ENCODE data around the gene SERPINB10.

SERPINB10 gene, protein sequence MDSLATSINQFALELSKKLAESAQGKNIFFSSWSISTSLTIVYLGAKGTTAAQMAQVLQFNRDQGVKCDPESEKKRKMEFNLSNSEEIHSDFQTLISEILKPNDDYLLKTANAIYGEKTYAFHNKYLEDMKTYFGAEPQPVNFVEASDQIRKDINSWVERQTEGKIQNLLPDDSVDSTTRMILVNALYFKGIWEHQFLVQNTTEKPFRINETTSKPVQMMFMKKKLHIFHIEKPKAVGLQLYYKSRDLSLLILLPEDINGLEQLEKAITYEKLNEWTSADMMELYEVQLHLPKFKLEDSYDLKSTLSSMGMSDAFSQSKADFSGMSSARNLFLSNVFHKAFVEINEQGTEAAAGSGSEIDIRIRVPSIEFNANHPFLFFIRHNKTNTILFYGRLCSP

DNA sequence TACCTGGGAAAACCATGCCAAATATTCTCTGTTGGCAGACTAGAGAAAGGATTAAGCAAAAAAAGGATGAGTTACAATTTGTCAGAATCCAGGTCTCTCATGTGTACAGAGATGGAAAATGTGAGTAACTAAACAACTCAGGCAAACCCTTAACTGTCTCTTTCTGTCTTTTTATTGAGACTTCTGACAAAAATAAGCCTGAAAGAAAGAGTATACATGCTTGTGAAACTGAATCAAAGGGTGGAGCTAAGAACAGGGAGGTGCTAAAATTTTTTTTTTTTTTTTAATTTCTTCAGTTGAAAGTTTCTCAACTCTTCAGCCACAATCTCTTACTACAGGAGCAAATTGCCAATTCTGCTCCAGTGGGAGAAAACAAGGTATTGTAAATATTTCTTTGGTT lies at the start of gene SERPINB10:
TSS of gene SERPINB10 (plus strand) at position 295 of the 400 bp plus-strand sequence. CDS start 7,553 bp downstream, outside the sequence.
- H3K27ac ChIP-seq (ENCODE audit: extremely low read depth, low read depth, low read length), result no peak within 1 kb of the TSS
- no peaks in the 10 kb centered on the region for H3K36me3 ChIP-seq (ENCODE audit: control insufficient read depth in 2 of 2, insufficient read depth in 1 of 2, low read length in 2 of 2)
- H3K4me1 ChIP-seq (ENCODE audit: control insufficient read depth, insufficient read depth, low read length), result no peaks in the 10 kb centered on the region
- ChIA-PET POLR2A (no interaction called here), CTCF (interaction anchor here (0.7 to 1.1 kb wide), 3 partner anchors 29 to 1489 kb away, joined by 3 to 4 read pairs (median 3); no protein-coding TSS in a partner anchor)
- no peak within 1 kb of the TSS for H3K4me3 ChIP-seq (ENCODE audit: low read depth, low read length)
- no peaks in the 10 kb centered on the region for H3K9me3 ChIP-seq (ENCODE audit: control insufficient read depth, insufficient read depth, low read depth, low read length)
- TF ChIP-seq ZNF23 (tag by site-specific recombination; IDR thresholded peaks at IDR 0.05; ENCODE audit: borderline replicate concordance) (no peak), ZFHX2 (tag by site-specific recombination; conservative IDR thresholded peaks at IDR 0.05) (no peak), ZNF658 (tag by site-specific recombination; IDR thresholded peaks at IDR 0.05) (no peak), ZNF248 (tag by site-specific recombination; IDR thresholded peaks at IDR 0.05) (no peak), EGR2 (tag by site-specific recombination; IDR thresholded peaks at IDR 0.05; ENCODE audit: low read depth) (no peak), ZNF311 (tag by site-specific recombination; IDR thresholded peaks at IDR 0.05; ENCODE audit: borderline replicate concordance) (no peak), YY1 (tag by site-specific recombination; IDR thresholded peaks at IDR 0.05) (no peak), ZNF830 (tag by site-specific recombination; IDR thresholded peaks at IDR 0.05; ENCODE audit: low read depth) (no peak), ZFP69B (tag by site-specific recombination; IDR thresholded peaks at IDR 0.05) (no peak)
- TF ChIP-seq, protein P1, sequence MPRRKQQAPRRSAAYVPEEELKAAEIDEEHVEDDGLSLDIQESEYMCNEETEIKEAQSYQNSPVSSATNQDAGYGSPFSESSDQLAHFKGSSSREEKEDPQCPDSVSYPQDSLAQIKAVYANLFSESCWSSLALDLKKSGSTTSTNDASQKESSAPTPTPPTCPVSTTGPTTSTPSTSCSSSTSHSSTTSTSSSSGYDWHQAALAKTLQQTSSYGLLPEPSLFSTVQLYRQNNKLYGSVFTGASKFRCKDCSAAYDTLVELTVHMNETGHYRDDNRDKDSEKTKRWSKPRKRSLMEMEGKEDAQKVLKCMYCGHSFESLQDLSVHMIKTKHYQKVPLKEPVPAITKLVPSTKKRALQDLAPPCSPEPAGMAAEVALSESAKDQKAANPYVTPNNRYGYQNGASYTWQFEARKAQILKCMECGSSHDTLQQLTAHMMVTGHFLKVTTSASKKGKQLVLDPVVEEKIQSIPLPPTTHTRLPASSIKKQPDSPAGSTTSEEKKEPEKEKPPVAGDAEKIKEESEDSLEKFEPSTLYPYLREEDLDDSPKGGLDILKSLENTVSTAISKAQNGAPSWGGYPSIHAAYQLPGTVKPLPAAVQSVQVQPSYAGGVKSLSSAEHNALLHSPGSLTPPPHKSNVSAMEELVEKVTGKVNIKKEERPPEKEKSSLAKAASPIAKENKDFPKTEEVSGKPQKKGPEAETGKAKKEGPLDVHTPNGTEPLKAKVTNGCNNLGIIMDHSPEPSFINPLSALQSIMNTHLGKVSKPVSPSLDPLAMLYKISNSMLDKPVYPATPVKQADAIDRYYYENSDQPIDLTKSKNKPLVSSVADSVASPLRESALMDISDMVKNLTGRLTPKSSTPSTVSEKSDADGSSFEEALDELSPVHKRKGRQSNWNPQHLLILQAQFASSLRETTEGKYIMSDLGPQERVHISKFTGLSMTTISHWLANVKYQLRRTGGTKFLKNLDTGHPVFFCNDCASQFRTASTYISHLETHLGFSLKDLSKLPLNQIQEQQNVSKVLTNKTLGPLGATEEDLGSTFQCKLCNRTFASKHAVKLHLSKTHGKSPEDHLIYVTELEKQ (tag by site-specific recombination; IDR thresholded peaks at IDR 0.05; ENCODE audit: borderline replicate concordance), result no peak

DNA sequence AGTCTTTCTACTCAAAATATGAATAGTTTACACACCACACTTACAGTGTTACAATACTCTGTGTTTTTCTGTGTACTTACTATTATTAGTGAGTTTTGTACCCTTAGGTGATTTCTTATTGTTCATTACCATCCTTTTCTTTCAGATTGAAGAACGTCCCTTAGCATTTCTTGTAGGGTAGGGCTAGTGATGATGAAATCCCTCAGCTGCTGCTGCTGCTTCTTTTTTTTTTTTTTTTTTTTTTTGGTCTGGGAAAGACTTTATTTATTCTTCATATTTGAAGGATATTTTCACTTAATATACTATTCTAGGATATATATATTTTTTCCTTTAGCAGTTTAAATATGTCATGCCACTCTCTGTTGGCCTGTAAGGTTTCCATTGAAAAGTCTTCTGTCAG lies 49.3 kb upstream of the SERPINB10 start:
- Histone ChIP-seq H3K4me3 (ENCODE audit: low read depth, low read length) (no peak overlapping the region), H3K9me3 (ENCODE audit: control insufficient read depth, insufficient read depth, low read depth, low read length) (no peaks in the 10 kb centered on the region), H3K4me1 (ENCODE audit: control insufficient read depth, insufficient read depth, low read length) (no peaks in the 10 kb centered on the region), H3K36me3 (ENCODE audit: control insufficient read depth in 2 of 2, insufficient read depth in 1 of 2, low read length in 2 of 2) (no peaks in the 10 kb centered on the region), H3K27ac (ENCODE audit: extremely low read depth, low read depth, low read length) (no peak overlapping the region)
- POLR2A ChIA-PET, result no interaction called here
- CTCF ChIA-PET, result interaction anchor here (0.6 to 2.3 kb wide), 4 partner anchors 10 to 348 kb away, joined by 3 to 13 read pairs (median 4); no protein-coding TSS in a partner anchor
- TF ChIP-seq ZNF792 (tag by site-specific recombination; IDR thresholded peaks at IDR 0.05), result no peak
- no peak for TF ChIP-seq ZNF138 (tag by site-specific recombination; IDR thresholded peaks at IDR 0.05; ENCODE audit: borderline replicate concordance)
- no peak for TF ChIP-seq ZNF514 (tag by site-specific recombination; IDR thresholded peaks at IDR 0.05)
- TF ChIP-seq HOXA7 (CRISPR knock-in tag; IDR thresholded peaks at IDR 0.05; ENCODE audit: borderline replicate concordance), result no peak
- TF ChIP-seq, protein P2, sequence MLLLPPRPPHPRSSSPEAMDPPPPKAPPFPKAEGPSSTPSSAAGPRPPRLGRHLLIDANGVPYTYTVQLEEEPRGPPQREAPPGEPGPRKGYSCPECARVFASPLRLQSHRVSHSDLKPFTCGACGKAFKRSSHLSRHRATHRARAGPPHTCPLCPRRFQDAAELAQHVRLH (tag by site-specific recombination; IDR thresholded peaks at IDR 0.05), result no peak
- TF ChIP-seq ZNF157 (tag by site-specific recombination; IDR thresholded peaks at IDR 0.05), result no peak
- no peak for TF ChIP-seq ZNF416 (tag by site-specific recombination; IDR thresholded peaks at IDR 0.05)
- TF ChIP-seq GLIS2 (tag by site-specific recombination; IDR thresholded peaks at IDR 0.05), result no peak
- no peak for TF ChIP-seq ZNF530 (tag by site-specific recombination; IDR thresholded peaks at IDR 0.05; ENCODE audit: low read depth)
- no peak for TF ChIP-seq ZNF791 (tag by site-specific recombination; IDR thresholded peaks at IDR 0.05)
- TF ChIP-seq, protein P3, sequence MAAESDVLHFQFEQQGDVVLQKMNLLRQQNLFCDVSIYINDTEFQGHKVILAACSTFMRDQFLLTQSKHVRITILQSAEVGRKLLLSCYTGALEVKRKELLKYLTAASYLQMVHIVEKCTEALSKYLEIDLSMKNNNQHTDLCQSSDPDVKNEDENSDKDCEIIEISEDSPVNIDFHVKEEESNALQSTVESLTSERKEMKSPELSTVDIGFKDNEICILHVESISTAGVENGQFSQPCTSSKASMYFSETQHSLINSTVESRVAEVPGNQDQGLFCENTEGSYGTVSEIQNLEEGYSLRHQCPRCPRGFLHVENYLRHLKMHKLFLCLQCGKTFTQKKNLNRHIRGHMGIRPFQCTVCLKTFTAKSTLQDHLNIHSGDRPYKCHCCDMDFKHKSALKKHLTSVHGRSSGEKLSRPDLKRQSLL (tag by site-specific recombination; IDR thresholded peaks at IDR 0.05), result no peak
- TF ChIP-seq ZNF558 (tag by site-specific recombination; IDR thresholded peaks at IDR 0.05), result no peak
- no peak for TF ChIP-seq ZNF785 (tag by site-specific recombination; IDR thresholded peaks at IDR 0.05)
- TF ChIP-seq ZNF16 (tag by site-specific recombination; IDR thresholded peaks at IDR 0.05; ENCODE audit: low read depth), result no peak
- no peak for TF ChIP-seq EGR2 (tag by site-specific recombination; IDR thresholded peaks at IDR 0.05; ENCODE audit: low read depth)
- no peak for TF ChIP-seq ZNF324 (tag by site-specific recombination; IDR thresholded peaks at IDR 0.05)
- no peak for TF ChIP-seq ZNF426 (tag by site-specific recombination; IDR thresholded peaks at IDR 0.05)

All from HEK293 (cell line).